PC-9 (cell line): Measurements from ENCODE around the gene WRNIP1.

Source experiments
- CTCF ChIP-seq: fragments of 200-600 bp; sonication (generic); conservative IDR thresholded peaks from 2 replicates; pipeline ENCODE4 v1.6.1; 2017; ENCODE audit warnings: mixed run types, antibody characterized with exemption, mild to moderate bottlenecking, moderate library complexity
- EZH2 ChIP-seq: fragments of 200-600 bp; sonication (generic); IDR thresholded peaks from 2 replicates; pipeline ENCODE4 v1.8.0; 2017; ENCODE audit warnings: antibody characterized with exemption, low read depth

- TF ChIP-seq CTCF (no peak), EZH2 (no peak)
These were observed 64.1 kb downstream of the WRNIP1 start for GRCh38 chr6:2829253-2829652.
